A549 (cell line): ENCODE data around the gene NXNL1.

Experiments used
- CEBPB ChIP-seq, 2 experiments: fragments of >200 bp in 1 of 2; sonication (Bioruptor Twin) in 1 of 2; formaldehyde crosslinking in 1 of 2; IDR thresholded peaks; 2 replicates each; pipeline ENCODE4 v1.6.1; 2012 to 2016
- CHD2 ChIP-seq: fragments of 150-350 bp; IDR thresholded peaks from 2 replicates; pipeline ENCODE4 v1.6.1; 2014; ENCODE audit warnings: low read length; ENCODE audit not compliant: partially characterized antibody
- GATA3 ChIP-seq: IDR thresholded peaks from 2 replicates; pipeline ENCODE4 v1.6.1; 2012; ENCODE audit warnings: borderline replicate concordance
- HDAC2 ChIP-seq: fragments of 200-600 bp; sonication (generic); IDR thresholded peaks from 2 replicates; pipeline ENCODE4 v1.6.1; 2016
- MAFK ChIP-seq: fragments of 450-650 bp; IDR thresholded peaks from 2 replicates; pipeline ENCODE4 v1.6.1; 2014; ENCODE audit not compliant: partially characterized antibody
- POLR2A ChIP-seq: IDR thresholded peaks from 2 replicates; pipeline ENCODE4 v1.6.1; 2012; ENCODE audit warnings: mild to moderate bottlenecking, low read length
- POLR2AphosphoS2 ChIP-seq: conservative IDR thresholded peaks from 2 replicates; pipeline ENCODE4 v1.6.1; 2012; ENCODE audit warnings: low read length, improper control_type of control experiment, inconsistent platforms
- SMC3 ChIP-seq: fragments of >200 bp; sonication (Bioruptor Twin); formaldehyde crosslinking; IDR thresholded peaks from 3 replicates; pipeline ENCODE4 v1.6.1; 2018; ENCODE audit warnings: inconsistent platforms
- TF ChIP-seq, protein P1 (sequence below): fragments of 200-600 bp; sonication (generic); IDR thresholded peaks from 2 replicates; pipeline ENCODE4 v1.6.1; 2016; ENCODE audit warnings: antibody characterized with exemption, mild to moderate bottlenecking, moderate library complexity
- TF ChIP-seq, protein P2 (sequence below): fragments of >200 bp; sonication (Bioruptor Twin); formaldehyde crosslinking; IDR thresholded peaks from 3 replicates; pipeline ENCODE4 v1.6.1; 2016
- TF ChIP-seq, protein P3 (sequence below): IDR thresholded peaks from 2 replicates; pipeline ENCODE4 v1.6.1; 2012
- TF ChIP-seq, protein P4 (sequence below): fragments of >200 bp; sonication (Bioruptor Twin); formaldehyde crosslinking; IDR thresholded peaks from 3 replicates; pipeline ENCODE4 v1.5.1; 2016
- TF ChIP-seq, protein P5 (sequence below): IDR thresholded peaks from 2 replicates; pipeline ENCODE4 v1.6.1; 2012; ENCODE audit warnings: low read depth, borderline replicate concordance

DNA sequence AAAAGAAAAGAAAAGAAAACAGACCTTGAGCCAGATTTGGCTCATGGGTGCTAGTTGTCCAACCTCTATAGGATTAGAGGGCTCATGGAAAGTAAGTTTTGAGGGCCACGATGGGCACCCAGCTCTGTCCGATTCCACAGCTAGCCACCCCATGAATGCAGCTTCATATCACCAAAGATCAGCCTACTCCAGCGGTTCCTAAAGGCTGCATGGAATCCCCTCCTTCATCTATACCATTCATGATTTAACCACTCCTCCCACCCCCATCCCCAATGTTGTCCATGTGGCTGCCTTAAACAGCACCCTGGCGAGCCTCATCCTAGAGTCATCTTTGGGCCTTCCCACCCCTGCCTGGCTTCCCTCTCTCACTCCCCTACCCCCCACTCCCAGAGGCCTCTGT lies 38.8 kb downstream of the NXNL1 start:
- TF ChIP-seq, protein P1, sequence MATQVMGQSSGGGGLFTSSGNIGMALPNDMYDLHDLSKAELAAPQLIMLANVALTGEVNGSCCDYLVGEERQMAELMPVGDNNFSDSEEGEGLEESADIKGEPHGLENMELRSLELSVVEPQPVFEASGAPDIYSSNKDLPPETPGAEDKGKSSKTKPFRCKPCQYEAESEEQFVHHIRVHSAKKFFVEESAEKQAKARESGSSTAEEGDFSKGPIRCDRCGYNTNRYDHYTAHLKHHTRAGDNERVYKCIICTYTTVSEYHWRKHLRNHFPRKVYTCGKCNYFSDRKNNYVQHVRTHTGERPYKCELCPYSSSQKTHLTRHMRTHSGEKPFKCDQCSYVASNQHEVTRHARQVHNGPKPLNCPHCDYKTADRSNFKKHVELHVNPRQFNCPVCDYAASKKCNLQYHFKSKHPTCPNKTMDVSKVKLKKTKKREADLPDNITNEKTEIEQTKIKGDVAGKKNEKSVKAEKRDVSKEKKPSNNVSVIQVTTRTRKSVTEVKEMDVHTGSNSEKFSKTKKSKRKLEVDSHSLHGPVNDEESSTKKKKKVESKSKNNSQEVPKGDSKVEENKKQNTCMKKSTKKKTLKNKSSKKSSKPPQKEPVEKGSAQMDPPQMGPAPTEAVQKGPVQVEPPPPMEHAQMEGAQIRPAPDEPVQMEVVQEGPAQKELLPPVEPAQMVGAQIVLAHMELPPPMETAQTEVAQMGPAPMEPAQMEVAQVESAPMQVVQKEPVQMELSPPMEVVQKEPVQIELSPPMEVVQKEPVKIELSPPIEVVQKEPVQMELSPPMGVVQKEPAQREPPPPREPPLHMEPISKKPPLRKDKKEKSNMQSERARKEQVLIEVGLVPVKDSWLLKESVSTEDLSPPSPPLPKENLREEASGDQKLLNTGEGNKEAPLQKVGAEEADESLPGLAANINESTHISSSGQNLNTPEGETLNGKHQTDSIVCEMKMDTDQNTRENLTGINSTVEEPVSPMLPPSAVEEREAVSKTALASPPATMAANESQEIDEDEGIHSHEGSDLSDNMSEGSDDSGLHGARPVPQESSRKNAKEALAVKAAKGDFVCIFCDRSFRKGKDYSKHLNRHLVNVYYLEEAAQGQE, result no peak
- TF ChIP-seq, protein P2, sequence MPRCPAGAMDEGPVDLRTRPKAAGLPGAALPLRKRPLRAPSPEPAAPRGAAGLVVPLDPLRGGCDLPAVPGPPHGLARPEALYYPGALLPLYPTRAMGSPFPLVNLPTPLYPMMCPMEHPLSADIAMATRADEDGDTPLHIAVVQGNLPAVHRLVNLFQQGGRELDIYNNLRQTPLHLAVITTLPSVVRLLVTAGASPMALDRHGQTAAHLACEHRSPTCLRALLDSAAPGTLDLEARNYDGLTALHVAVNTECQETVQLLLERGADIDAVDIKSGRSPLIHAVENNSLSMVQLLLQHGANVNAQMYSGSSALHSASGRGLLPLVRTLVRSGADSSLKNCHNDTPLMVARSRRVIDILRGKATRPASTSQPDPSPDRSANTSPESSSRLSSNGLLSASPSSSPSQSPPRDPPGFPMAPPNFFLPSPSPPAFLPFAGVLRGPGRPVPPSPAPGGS, result no peak
- TF ChIP-seq, protein P3, sequence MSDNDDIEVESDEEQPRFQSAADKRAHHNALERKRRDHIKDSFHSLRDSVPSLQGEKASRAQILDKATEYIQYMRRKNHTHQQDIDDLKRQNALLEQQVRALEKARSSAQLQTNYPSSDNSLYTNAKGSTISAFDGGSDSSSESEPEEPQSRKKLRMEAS, result no peak
- TF ChIP-seq, protein P4, sequence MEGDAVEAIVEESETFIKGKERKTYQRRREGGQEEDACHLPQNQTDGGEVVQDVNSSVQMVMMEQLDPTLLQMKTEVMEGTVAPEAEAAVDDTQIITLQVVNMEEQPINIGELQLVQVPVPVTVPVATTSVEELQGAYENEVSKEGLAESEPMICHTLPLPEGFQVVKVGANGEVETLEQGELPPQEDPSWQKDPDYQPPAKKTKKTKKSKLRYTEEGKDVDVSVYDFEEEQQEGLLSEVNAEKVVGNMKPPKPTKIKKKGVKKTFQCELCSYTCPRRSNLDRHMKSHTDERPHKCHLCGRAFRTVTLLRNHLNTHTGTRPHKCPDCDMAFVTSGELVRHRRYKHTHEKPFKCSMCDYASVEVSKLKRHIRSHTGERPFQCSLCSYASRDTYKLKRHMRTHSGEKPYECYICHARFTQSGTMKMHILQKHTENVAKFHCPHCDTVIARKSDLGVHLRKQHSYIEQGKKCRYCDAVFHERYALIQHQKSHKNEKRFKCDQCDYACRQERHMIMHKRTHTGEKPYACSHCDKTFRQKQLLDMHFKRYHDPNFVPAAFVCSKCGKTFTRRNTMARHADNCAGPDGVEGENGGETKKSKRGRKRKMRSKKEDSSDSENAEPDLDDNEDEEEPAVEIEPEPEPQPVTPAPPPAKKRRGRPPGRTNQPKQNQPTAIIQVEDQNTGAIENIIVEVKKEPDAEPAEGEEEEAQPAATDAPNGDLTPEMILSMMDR, result no peak
- TF ChIP-seq, protein P5, sequence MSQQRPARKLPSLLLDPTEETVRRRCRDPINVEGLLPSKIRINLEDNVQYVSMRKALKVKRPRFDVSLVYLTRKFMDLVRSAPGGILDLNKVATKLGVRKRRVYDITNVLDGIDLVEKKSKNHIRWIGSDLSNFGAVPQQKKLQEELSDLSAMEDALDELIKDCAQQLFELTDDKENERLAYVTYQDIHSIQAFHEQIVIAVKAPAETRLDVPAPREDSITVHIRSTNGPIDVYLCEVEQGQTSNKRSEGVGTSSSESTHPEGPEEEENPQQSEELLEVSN, result no peak
- TF ChIP-seq MAFK (no peak), HDAC2 (no peak), POLR2A (no peak), GATA3 (no peak), CEBPB (IDR thresholded peaks at IDR 0.05) (no peak), SMC3 (no peak), CHD2 (no peak), POLR2AphosphoS2 (no peak)
